Dedifferentiated amniotic fluid mesenchymal stem cell (primary cell): ENCODE measurements around the gene LRRC43.

ENCODE experiments used
- DNase-seq: peaks from one replicate; pipeline ENCODE4 v3.0.0-alpha.2; 2016; ENCODE audit errors: extremely low spot score

Gene LRRC43

GRCh38 chr12:122182887-122183587 lies at the start of gene LRRC43:
TSS of gene LRRC43 (plus strand) at chr12:122183123. CDS start at chr12:122183145, 22 bp downstream.
- DNase-seq, result no peak

DNA sequence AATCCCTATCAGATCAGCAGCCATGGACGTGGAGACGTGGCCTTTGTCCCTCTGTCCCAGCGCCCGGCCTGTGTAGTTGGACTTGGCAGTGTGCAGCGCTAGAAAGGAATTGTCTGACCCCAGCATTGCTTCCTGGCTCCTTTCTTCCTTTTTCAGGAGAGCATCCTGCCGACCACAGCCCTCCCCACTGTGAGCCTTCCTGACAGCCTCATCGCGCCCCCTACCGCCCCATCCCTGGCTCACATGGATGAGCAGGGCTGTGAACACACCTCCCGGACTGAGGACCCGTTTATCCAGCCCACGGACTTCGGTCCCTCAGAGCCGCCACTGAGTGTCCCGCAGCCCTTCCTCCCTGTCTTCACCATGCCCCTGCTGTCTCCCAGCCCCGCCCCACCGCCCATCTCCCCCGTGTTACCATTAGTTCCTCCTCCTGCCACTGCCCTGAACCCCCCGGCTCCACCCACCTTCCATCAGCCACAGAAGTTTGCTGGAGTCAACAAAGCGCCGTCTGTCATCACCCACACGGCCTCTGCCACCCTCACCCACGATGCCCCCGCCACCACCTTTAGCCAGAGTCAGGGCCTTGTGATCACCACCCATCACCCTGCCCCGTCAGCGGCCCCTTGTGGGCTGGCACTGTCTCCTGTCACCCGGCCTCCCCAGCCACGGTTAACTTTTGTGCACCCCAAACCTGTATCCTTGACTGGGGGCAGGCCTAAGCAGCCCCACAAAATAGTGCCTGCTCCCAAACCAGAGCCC lies 49.6 kb upstream of the LRRC43 start:
- DNase-seq, result no peak

DNA sequence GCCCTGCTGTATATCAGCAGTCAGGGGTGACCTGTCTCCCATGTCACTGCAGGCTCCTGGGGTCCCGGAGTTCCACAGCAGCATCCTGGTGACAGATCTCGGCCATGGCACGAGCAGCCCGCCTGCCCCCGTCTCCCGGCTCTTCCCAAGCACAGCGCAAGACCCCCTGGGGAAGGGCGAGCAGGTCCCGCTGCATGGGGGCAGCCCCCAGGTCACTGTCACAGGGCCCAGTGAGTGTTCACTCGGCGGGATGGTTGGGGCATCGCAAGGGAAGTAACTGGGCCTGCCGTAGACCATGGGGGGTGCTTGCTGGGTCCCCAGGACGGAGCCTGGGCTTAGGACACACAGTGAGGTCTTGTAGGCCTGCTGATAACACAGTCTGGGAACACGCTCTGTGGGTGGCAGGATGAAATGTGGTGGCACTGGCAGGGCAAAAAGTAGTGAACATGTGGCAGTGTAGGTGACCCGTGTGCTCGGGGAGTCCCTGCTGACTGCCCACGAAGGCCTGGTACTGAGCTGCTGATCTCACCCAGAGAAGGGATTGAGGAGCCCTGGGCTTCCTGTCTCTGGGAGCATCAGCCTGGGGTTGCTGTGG lies 47.4 kb upstream of the LRRC43 start:
- no peak for DNase-seq

GRCh38 chr12:122137229-122137628 lies 45.7 kb upstream of the LRRC43 start:
- DNase-seq, result no peak

DNA sequence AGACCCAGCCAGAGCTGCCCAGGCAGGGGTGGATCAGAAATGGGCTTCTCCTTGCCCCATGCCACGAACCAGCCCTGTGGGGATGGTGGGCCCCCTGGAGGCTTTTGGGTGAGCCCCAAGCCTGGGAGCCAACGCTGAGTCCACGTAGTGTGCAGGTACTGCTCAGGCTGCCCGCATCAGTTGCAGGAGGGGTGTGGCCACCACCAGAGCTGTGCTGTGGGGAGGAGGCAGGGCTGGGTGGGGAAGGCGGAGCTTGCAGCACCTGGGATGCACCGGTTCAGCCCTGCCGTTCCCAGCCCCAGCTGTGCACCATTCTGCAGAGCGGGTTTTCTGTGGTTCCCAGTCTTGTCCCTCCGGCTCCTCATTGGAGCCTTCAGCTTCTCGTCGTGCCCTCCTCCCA lies 45.2 kb upstream of the LRRC43 start:
- DNase-seq, result no peak

- DNase-seq, result no peak
Observed at GRCh38 chr12:122138181-122138580, 44.7 kb upstream of the LRRC43 start.

DNA sequence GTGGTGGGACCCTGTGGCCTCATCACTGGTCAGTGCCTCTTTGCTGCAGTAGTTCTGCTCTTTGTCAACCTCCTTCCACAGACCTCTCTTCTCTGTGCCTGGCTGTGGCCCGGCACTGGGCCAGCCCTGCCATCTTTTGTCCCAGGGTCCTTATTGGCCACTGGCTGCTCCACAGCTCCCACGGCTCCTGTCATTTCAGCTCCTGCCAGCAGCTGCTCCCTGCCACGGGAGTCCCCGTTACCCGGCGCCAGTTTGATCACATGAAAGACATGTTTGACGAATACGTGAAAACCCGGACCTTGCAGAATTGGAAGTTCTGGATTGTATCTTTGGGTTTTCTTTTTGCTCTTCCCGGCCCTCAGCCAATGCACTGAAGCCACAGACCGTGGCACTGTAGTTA lies 44.3 kb upstream of the LRRC43 start:
- no peak for DNase-seq

DNA sequence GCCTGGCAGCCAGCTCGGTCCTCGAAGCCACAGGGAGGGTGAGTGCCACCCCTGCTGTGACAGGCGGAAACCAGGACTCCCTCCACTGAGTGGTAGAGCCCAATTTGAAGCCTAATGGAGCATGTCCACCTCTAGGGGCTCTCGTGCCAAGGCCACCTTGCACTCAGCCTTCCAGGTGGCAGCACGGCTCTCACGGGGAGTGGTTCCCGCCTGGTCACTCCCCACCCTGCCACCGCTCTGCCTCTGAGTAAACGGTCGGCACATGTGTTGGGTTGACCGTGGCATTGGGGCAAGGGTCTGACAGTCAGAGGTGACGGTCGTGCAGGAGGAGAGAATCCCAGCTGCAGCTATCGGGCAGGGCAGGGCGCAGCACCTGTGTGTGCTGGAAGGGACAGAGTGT lies 43.7 kb upstream of the LRRC43 start:
- DNase-seq, result no peak

DNA sequence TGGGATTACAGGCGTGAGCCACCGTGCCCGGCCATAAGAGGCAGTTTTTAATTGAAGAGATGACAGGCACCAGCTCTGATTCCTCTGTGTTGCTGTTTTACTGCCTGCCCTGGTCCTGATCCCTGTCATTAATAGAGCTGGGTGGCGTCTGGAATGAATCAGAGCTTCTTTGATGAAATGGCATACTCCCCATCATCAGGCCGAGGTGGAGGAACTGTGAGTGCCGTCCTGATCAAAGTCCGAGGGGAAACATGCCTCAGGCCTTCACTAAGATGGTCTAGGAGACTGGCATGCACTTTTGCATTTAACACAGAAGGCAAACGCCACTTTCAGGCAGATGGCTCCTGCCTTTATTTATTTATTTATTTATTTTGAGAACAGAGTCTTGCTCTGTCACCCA lies 43.0 kb upstream of the LRRC43 start:
- DNase-seq, result no peak

DNA sequence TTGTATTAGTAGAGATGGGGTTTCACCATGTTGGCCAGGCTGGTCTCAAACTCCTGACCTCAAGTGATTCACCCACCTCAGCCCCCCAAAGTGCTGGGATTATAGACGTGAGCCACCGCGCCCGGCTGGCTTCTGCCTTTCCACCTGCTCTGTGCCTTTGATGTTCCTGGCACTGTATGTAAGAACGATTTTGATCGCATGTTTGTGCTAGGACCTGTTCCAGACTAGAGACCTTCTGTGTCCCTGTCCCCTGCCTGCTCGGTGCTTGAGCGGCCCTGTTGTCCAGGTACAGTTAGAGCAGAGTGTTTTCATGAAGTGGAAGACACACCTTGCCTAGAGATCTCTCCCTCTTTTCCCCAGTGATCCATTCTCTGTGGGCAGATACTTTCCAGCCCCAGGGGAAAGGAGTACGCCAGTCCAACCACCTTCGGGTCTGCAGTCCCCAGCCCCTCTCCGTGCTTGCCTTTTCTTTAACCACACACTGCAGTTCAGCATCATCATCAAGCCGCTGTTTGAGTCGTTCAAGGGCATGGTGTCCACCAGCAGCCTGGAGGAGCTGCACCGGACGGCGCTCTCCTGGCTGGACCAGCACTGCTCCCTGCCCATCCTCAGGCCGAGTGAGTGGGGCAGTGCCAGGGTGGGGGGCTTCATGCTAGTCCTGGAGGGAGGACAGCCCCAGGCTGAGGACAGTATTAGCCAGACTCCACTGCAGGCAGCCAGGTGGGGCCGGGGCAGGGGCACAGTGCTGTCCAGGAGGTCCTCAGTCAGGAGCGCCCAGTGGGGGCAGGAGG lies 42.3 kb upstream of the LRRC43 start:
- DNase-seq, result no peak

DNA sequence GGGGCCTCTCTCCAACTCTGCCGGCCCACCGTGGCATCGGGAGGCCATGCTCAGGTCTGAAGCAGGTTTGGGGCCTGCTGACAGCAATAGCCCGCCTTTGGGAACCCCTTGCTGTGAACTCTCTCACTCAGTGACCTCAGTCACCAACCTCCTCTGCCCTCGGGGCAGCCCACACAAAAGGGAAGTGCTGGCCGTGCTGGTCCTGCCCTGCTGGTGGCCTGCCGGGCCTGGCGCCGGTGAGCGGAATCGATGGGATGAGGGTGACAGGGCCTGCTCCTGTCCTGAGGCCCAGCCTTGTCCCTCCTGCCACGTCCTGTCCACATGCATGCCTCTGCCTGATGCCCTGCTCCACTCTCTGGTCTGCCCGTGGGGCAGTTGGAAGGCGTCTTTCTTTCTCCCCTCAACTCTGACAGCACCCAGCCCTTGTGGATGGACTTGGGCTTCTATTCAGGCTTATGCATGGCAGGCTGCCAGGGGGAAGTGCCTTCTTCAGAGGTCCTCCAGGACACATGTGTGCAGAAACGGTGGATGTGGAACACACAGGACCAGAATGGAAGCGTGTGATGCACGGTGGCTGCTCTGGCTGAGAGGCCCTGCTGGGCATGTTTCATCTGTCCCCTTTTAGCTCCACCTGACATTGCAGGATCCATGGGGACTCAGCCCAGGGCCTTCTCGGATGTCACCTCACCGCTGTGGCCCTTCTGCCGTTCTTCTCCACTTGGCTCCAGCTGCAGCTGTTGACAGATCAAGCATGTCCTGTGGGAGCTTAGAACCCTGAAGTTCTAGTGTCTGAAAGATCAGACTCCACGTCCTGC lies 40.8 kb upstream of the LRRC43 start:
- no peak for DNase-seq

DNA sequence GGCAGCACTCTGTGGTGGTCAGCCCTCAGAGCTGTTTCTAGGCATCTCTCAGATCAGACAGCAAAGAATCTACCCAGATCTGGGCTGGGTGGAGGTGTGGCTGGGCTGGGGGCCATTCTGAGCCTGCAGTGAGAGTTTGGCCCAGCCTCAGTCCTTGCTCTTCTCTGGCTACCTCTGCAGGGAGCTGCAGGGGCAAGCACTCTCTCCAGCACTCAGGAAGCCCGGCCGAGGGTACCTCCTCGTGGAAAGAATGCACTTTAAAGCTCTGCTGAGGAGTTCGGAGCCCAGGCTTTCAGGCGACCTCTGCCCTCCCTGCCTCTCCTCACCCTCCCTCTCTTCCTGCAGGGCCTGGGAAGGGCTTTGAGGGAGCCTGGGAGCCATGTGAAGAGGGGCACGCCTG lies 40.1 kb upstream of the LRRC43 start:
- DNase-seq, result no peak

DNA sequence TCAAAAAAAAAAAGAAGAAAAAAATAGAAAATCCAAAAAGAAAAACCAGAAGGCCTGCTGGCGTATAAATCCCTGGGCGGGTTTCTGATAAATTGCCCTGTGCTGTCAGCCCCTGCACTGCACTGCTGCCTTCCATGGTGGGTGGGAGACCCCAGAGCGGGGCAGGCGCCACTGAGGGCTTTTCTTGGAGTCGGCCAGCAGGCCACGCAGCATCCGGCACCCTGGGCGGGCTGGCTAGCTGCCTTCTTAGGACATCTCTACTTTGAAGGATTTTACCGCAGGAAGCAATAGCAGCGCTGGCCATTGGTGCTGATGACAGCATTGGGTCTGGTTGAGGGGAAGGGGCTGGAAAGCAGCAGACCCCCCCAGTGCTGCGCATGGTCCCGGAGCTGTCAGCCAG lies 38.0 kb upstream of the LRRC43 start:
- no peak for DNase-seq

- DNase-seq, result no peak
Observed at GRCh38 chr12:122145505-122146330, 37.2 kb upstream of the LRRC43 start.

GRCh38 chr12:122147514-122148290 lies 35.2 kb upstream of the LRRC43 start:
- no peak for DNase-seq

- no peak for DNase-seq
Observed at GRCh38 chr12:122148657-122149056, 34.3 kb upstream of the LRRC43 start.

DNA sequence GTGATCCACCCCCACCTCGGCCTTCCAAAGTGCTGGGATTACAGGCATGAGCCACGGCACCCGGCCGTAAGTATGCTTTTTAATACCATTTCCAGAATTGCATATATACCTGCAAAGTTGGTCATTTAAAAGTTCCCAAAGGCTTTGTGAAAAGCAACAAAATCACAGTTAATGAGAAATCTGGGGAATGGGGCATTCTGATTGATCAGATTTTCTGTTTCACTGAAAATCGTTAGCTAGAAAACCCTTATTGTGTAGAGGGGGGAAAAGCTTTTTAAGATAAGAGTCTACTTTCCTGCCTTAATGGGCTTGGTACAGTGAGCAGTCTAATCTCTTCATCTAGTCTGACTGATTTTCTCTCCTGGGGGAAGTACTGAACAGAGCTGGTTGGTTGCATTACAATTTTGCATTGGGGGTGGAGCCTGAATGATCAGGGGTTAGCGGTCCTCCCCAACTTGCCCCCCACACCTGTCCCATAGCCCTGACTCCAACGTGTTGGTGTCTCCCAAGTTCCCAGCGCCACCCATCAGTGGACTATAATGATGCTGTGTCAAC lies 32.7 kb upstream of the LRRC43 start:
- no peak for DNase-seq

DNA sequence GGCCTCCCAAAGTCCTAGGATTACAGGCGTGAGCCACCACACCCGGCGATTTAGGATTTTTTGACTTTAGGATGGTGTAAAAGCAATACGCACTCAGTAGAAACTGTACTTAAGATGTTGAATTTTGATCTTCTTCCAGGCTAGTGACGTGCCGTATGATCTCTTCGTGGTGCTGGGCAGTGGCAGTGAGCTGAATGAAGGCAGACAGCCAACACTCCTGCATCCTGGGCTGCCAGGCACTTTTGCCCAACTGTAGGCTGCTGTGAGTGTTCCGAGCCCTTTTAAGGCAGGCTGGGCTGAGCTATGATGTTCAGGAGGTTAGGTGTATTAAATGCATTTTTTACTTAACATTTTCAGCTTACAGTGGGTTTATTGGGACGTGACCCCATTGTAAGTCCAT lies 30.2 kb upstream of the LRRC43 start:
- no peak for DNase-seq

DNA sequence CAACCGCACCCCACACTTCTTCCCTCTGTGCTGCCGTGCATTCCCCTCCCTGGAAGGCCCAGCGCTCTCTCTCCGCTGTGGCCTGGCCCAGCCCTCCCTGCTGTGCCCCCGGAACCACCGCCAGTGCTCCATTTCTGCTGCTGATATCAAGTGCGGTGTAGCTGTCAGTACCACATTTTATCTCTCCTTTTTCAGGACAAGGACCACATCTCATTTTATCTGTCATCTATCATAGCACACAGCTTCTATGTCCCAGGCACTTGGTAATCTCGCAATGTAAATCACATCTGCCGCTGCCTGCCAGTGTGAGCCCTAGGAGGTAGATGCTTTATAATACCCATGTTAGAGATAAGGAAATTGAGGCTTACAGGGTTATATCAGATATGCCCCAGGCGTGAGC lies 27.2 kb upstream of the LRRC43 start:
- no peak for DNase-seq
